ENCODE data around the gene ZEB2.
A peak's percentile ranks its signal among the peaks of the same experiment; 100 is the strongest.

The ZEB2 gene

GRCh38 chr2:144412709-144413108 lies 107.2 kb downstream of the ZEB2 start:
- no peak for DNase-seq

GRCh38 chr2:144411473-144411872 lies 108.4 kb downstream of the ZEB2 start:
- no peak for DNase-seq

- no peak for DNase-seq
These were observed 110.7 kb downstream of the ZEB2 start for GRCh38 chr2:144409241-144409640.

DNA sequence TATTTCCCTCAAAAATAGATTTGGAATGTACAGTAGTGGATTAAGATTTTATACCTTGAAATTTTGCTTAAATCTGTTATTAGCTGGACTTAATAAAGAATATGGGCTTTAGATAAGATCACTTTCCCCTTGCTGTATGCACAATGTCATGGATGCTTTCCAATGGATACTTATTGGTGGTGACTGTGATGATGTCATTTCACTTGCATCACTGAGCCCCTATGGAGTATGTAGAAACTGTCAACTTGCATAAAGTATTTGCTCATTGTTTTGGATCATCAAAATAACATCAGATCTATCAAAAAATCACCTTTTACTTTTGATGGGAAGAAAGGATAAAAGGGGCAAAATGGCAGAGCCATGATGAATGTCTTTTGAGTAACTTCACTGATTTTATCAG lies 112.7 kb downstream of the ZEB2 start:
- DNase-seq: no peak

DNA sequence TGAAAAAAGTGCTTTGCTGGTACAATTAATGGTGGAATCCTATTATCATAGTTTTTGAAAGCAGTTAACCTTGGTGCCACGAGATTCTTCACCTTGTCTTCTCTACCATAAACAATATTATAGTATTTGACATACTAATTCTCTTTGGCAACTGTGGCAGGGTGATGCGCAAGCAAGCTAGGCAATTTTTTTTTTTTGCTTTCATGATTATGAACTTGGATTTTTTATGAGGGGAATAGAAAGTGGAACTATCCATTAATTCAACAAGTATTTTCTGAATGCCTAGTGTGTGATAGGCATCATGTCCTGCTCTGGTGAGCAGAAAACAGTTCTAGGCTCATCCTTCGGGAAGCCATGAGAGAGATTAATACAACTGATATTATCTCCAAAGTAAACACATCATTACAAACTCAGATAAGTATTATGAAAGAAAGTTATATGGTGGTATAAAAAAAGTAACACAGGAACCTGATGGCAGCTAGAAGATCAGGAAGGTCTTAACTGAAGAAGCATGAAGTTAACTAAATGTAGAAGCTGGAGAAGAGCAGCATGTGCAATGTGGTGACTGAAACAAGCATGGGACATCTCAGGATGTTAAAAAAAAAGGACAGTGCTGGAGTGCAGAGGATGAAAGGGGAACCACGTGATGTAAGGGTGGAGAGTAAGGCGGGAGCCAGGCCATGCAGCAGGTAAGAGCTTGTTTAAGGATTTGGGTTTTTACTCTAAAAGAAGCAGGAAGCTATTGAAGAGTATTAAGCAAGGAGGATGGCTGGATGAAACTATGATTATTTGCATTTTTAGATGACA lies 113.7 kb downstream of the ZEB2 start:
- DNase-seq: no peak

DNA sequence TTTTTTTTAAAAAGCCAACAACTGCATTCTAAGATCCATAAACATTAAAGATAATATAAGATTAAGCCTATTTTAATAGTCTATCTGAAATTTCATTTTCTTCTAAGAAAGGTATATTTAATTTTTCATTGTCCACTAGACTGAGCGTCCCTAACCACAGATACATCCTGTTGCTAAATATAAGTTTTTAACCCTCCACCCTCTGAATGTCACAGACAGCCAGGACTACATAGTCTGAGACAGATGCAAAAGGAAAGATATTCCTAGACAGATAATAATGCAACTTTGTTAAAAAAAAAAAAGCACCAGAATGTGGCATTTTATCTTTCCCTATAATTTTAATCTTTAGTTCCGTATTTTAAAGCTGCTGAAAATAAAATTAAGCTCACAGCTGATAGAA lies 114.6 kb downstream of the ZEB2 start:
- DNase-seq: no peak

- DNase-seq: no peak
These were observed 115.2 kb downstream of the ZEB2 start for GRCh38 chr2:144404586-144405314.

- DNase-seq: no peak
These were observed 116.0 kb downstream of the ZEB2 start for GRCh38 chr2:144403933-144404332.

GRCh38 chr2:144402251-144402650 lies 117.7 kb downstream of the ZEB2 start:
- DNase-seq: no peak

DNA sequence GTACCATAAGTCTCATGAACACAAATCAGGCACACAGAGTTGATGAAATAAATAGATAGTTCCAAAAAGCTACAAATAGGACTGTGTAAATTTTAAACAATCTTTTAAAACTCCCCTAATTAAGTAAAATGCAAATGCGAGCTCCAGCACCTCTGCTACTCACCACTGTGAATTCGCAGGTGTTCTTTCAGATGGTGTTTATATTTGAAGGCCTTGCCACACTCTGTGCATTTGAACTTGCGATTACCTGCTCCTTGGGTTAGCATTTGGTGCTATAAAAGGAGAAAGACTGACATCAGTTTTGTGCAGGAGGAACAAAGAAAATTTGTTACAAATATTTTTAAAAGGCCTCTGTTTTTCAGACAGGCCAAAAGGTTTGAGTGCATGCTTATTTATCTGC lies 118.9 kb downstream of the ZEB2 start:
- no peak for DNase-seq

- no peak for DNase-seq
These were observed 123.6 kb downstream of the ZEB2 start for GRCh38 chr2:144396318-144396717.

DNA sequence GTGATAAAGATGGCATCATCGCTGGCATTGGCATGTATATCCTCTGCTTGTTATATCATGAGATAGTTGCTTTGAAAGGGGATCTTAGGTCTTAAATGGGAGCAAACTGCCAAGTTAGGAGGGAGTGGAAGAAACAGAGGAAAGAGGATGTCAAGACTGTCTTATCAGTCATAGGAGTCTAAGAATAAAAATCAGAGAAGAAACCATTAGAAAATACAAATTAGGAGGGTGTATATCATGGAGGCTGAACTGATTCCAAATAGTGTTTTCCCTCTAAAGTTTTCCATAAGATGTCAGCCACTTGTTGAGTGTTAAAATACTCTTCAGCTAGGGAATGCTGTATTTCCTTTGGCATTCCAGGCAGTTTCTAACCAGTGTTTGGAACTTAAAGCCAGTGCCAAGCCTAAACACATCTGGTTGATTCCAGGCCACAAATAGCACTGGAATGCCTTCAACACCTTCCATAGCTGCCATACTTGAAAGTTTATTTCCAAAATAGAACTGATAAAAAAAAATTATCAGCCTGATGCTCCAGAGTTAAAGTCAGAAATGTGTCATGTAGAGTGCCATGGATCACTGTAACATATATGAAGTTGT lies 129.4 kb downstream of the ZEB2 start:
- no peak for DNase-seq

GRCh38 chr2:144389930-144390311 lies 130.0 kb downstream of the ZEB2 start:
- DNase-seq: no peak

DNA sequence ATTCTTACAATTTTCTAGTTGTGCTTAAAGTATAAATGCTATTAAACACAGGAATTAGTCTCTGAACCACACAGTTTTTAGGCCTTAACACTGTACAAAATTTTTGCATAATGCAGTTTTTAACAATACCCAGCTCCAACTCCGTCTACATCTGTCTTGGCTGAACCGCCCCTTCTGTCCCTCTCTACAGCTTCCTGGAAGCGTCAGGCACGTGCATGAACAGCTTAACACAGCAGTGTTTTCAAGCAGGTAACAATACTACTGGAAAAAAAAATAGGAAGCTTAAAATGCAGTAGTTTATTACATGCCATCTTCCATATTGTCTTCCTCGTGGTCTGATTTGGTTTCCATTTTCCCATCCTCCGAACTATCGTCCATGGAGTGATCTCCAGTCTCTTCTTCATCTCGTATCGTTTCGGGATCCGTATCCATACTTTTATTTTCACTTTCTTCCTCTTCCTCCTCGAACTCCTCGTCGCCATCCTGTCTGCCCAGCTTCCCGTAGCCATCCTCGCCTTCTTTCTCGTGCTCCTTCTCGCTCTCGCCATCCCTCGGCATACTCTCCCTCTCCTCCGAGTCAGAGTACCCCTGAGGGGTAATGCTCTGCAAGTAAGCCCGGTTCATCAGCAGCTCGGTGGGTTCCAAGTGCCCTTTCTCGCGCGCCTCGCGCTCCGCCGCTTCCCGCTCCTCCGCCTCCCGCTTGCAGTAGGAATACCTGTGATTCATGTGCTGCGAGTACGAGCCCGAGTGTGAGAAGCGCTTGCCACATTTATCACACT lies 130.6 kb downstream of the ZEB2 start:
- DNase-seq: peak; percentile 41

- DNase-seq: no peak
These were observed 134.5 kb downstream of the ZEB2 start for GRCh38 chr2:144385381-144385780.

DNA sequence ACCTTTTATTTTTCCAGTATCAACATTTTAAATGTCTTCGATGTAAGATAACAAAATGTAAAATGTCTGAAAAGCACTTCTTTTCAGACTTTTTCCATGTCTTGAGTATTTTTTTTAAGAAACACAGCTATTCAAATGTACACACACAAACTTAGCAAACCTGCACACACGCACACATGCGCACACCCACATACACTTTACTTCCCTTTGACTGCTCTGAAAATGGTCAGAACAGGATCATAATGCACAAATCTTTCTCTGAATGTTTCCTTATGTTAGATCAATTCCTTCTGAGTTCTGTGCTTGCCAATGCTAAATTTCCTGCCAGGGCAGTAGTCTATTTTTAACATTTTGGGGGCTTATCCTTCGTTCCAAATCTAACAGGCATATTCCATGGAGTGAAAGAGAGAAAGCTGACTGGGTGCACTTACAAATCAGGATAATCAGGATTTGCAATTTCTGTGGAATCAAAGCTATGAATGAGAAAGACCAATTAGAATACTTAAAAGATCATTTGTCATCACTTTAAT lies 136.3 kb downstream of the ZEB2 start:
- no peak for DNase-seq

DNA sequence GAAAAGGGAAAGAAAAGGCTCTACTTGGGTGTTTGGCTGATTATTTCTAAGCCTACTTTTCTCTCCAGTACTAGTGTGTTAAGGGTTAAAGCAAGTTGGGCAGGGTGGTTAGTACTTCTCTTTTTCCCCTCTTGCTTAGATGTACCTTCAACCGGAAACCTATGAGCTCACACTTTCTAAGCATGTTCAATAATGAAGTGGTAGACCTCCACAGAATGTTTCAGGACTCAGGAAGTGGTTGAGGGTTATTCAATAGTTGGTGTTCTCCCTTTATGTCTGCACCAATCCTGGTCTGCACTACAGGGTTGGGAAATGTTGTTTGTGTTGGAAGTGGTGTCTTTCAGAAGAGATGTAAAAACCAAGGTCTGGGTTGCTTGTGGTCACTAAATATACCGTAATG lies 137.1 kb downstream of the ZEB2 start:
- no peak for DNase-seq

GRCh38 chr2:144381716-144382115 lies 138.2 kb downstream of the ZEB2 start:
- DNase-seq: no peak

GRCh38 chr2:144379851-144380311 lies 140.0 kb downstream of the ZEB2 start:
- no peak for DNase-seq

DNA sequence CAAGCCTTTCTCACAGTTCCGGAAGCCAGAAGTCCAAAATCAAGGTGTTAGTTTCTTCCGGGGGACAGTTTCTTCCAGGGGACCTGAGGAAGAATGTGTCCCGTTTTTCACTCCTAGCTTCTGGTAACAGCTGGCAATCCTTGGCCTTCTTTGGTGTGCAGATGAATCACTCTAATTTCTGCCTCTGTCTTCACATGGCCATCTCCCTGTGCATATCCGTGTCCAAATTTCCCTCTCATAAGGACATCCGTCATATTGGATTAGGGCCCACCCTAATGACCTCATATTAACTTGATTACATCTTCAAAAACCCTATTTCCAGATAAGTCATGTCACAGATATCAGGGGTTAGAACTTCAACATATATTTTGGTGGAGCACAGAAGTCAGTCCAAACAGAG lies 141.4 kb downstream of the ZEB2 start:
- DNase-seq: no peak

DNA sequence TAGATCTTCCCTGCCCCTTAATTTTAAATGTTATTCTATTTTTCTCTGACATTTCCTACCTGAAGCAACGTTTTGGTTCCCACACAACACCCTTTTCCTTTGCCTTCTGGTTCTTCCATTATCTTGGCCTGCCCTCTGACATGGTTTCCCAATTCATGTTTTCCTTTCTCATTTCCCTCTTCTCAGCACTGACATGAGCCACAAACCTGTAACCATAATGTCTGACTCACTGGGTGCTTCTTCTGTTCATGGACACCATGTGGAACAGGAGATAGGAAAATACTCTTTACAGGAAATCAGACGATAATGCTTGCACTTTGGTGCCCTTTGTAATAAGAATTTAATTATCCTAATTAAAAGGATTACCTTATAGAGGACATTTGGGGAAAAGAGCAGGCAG lies 142.0 kb downstream of the ZEB2 start:
- DNase-seq: no peak

DNA sequence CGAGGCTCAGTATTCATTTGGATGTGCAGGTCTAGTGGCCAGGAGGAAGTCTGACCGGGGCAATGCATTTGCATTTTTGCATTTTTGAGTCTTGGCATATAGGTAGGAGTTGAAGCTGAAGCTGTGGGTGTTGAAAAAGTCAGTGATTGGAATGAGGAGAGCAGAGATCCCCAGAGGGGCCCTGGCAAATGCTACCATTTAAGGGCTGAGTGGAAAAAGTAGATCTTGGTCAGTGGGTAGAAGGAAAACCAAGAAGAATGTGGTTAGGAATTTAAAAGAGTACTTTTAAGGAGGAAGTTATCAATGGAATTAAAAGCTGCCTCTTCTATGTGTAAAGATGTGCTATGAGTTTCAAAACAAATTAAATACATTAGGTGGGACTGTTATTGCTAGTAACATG lies 143.0 kb downstream of the ZEB2 start:
- no peak for DNase-seq

GRCh38 chr2:144376460-144376859 lies 143.5 kb downstream of the ZEB2 start:
- no peak for DNase-seq

Measured in NCI-H1417 treated with DMSO at 0.1 percent for 48 hours (cell line).